Renal pelvis (tissue), 12 donors: ENCODE data around the gene TEDC1. TPM values are rescaled to one million over a fixed set of nuclear protein-coding genes. Genes with fewer than 3 reads are reported as not detected.

Source experiments
- DNase-seq: peaks from one replicate; pipeline ENCODE4 v3.0.0-alpha.2; 2013
- long read RNA-seq, 16 experiments: transcript quantifications; one replicate each; lab custom pipeline, GENCODE V29; 2026
- polyA plus RNA-seq, 3 donors: library from polyadenylated mRNA; unstranded; fragments of 120-200 nt; gene quantifications; one replicate each; pipeline ENCODE4 v1.2.1, GENCODE V29; 2013; ENCODE audit not compliant: insufficient read length in 3 of 3

Gene TEDC1, protein sequence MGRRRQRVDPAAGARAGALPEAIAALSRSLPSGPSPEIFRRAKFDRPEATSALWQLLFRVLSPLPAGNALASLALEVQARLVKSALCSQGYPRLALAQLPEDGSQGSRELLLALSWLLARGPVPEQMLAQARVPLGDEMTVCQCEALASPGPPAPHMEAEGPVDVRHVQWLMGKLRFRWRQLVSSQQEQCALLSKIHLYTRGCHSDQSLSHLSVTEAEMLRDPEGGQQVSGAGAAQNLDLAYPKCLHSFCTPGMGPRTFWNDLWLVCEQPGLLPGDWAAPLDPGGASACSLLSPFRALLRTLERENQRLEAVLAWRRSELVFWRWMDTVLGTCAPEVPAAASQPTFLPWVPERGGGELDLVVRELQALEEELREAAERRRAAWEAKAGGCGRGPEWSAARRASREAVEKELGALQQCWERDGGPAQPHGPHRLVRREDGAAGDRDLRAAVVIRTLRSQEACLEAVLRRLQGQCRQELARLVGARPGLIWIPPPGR
- polyA plus RNA-seq = 10 to 100 TPM; 10.9 to 13.7 (median 11.1) TPM
- long read RNA-seq, donor 1, partial matches to known transcripts = 12 of 17 reads
- long read RNA-seq, donor 1, other reads (novel, unspliced or antisense) = 0 of 17 reads
- long read RNA-seq, donor 2, partial matches to known transcripts = 0 of 3 reads
- long read RNA-seq, donor 2, other reads (novel, unspliced or antisense) = 0 of 3 reads
- long read RNA-seq, donor 3, partial matches to known transcripts = 0 of 2 reads
- long read RNA-seq, donor 3, other reads (novel, unspliced or antisense) = 0 of 2 reads
- long read RNA-seq, donor 4, full-length matches to known transcripts = 9 of 9 reads
- long read RNA-seq, donor 4, partial matches to known transcripts = 0 of 9 reads
- long read RNA-seq, donor 4, other reads (novel, unspliced or antisense) = 0 of 9 reads
- long read RNA-seq, donor 5, partial matches to known transcripts = 0 of 2 reads
- long read RNA-seq, donor 5, other reads (novel, unspliced or antisense) = 0 of 2 reads
- long read RNA-seq, donor 6, partial matches to known transcripts = 0 of 1 reads
- long read RNA-seq, donor 6, other reads (novel, unspliced or antisense) = 0 of 1 reads
- long read RNA-seq, donor 7, transcript TEDC1-204 (8 exons, 1,630 nt) = major isoform, 6 of 6 reads
- long read RNA-seq, donor 7, partial matches to known transcripts = 0 of 6 reads
- long read RNA-seq, donor 7, other reads (novel, unspliced or antisense) = 0 of 6 reads
- long read RNA-seq, donor 8, partial matches to known transcripts = 0 of 2 reads
- long read RNA-seq, donor 8, other reads (novel, unspliced or antisense) = 0 of 2 reads
- long read RNA-seq, donor 9, full-length matches to known transcripts = 9 of 9 reads
- long read RNA-seq, donor 9, partial matches to known transcripts = 0 of 9 reads
- long read RNA-seq, donor 9, other reads (novel, unspliced or antisense) = 0 of 9 reads
- long read RNA-seq, donor 10, partial matches to known transcripts = 0 of 6 reads
- long read RNA-seq, donor 10, other reads (novel, unspliced or antisense) = 0 of 6 reads
- long read RNA-seq, donor 11, partial matches to known transcripts = 0 of 2 reads
- long read RNA-seq, donor 11, other reads (novel, unspliced or antisense) = 0 of 2 reads
- long read RNA-seq, donor 12, full-length matches to known transcripts = 5 of 5 reads
- long read RNA-seq, donor 12, partial matches to known transcripts = 0 of 5 reads
- long read RNA-seq, donor 12, other reads (novel, unspliced or antisense) = 0 of 5 reads
- long read RNA-seq, donor 13, partial matches to known transcripts = 0 of 1 reads
- long read RNA-seq, donor 13, other reads (novel, unspliced or antisense) = 0 of 1 reads
- long read RNA-seq, donor 14 = 0 reads
- long read RNA-seq, donor 15 = 0 reads
- long read RNA-seq, donor 16, full-length matches to known transcripts = 2 of 2 reads
- long read RNA-seq, donor 16, partial matches to known transcripts = 0 of 2 reads
- long read RNA-seq, donor 16, other reads (novel, unspliced or antisense) = 0 of 2 reads

- peak; percentile 100 for DNase-seq
These were observed at the start of gene TEDC1 for GRCh38 chr14:105490572-105491365. Gene TEDC1 (plus strand): TSS chr14:105491246. CDS start chr14:105491376, 130 bp downstream.

GRCh38 chr14:105442125-105442524, 48.9 kb upstream of the TEDC1 start:
- no peak for DNase-seq

GRCh38 chr14:105442834-105443233, 48.2 kb upstream of the TEDC1 start:
- no peak for DNase-seq

DNA sequence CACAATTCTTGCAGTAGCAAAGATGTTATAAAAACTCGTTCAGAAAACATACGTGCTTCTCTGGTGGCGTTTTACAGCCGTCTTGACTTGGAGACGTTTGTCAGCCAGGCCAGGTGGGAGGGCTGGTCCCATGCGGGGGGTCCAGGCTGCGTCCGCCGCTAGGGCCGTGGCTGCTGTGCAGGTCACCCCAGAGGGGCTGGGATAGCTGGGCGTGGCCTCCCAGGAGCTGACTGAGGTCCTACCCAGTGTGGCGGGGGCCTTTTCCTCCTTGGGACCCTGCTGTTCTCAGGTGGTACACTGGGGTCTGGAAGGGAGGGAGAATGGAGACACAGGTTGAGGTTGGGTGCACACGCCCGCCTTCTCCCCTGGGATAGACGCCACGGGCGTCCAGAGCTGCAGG, 46.2 kb upstream of the TEDC1 start:
- no peak for DNase-seq

GRCh38 chr14:105445290-105445689, 45.8 kb upstream of the TEDC1 start:
- DNase-seq = no peak

GRCh38 chr14:105445901-105446845, 44.9 kb upstream of the TEDC1 start:
- no peak for DNase-seq

DNA sequence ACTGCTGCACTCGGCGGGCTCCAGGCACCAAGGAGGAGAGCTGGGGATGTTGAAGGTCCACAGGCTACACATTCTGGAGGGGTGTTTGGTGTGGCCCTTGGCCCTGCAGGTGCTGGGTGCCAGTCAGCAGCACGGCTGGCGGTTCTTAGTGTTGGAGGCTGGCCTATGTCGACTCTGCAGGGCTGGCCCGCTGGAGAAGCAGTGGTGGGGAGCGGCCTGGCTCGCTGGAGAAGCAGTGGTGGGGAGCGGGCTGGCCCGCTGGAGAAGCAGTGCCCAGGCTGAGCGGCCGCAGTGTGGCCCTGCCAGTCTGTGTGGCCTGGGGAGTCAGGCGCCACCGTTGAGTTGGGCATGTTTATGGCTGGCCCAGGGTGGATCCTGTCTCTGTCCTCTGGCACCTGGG, 44.1 kb upstream of the TEDC1 start:
- no peak for DNase-seq

DNA sequence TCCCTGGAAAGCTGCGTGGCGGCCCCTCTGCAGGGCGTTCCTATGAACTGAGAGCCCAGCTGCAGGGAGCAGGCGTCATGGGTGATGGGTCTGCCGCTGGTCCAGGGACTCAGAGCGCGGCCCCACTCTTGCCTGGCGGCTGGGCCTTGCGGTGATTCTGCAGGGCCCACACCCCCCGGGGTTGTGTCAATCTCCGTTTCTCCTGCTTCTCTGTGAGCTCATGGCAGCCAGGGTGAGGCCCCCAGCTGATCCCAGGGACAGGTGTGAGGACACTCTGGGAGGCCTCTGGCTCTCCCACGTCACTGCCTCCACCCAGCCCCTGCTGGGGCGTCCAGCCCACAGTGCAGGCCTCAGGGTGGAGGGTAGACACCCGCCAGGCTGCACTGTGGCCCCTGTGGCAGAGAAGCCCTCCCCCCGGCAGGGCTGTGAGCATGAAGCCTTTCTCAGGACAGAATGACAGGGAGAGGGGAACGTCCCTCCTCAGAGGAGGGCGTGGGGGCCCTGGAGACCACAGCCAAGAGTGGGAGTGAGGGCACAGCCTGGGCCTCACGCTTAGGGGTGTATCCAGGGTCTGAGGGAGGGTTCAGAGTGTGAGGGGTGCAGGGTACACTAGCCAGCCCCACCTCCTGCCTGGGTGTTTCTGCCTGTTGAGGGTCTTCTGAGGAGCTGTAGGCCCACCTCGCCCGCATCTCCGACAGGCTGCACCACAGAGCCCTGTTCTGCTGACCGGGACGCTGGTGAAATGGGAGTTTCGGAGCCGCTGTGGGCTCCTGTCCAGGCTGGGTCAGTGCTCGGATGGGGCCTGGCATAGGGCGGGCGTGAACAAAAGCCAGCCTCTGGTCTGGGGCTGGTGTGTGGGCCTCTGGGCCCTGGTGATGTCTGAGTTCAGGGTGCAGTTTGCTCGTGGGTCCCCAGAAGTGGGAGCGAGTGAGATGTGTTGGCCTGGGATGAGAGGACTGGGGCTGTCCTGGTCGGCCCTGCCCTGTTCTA, 43.1 kb upstream of the TEDC1 start:
- no peak for DNase-seq

GRCh38 chr14:105448706-105449111, 42.3 kb upstream of the TEDC1 start:
- peak; percentile 48 for DNase-seq

- no peak for DNase-seq
These were observed 41.5 kb upstream of the TEDC1 start for GRCh38 chr14:105449276-105450122.

DNA sequence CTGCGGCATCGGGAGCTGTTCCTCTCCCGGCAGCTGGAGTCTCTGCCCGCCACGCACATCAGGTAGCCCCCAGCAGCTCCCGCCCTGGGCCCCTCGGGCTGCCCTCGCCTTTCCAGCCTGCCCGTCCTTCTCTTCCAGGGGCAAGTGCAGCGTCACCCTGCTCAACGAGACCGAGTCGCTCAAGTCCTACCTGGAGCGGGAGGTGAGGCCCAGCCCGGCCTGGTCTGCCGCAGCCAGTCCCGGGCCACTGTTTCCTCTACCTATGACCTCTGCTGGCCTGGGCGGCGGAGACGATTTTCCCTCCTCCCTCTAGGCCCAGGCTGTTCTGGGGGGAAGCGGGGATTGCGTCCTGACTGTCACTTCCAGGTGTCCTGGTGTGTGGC, 40.9 kb upstream of the TEDC1 start:
- no peak for DNase-seq

GRCh38 chr14:105450864-105451720, 40.0 kb upstream of the TEDC1 start:
- no peak for DNase-seq

- DNase-seq = no peak
These were observed 38.1 kb upstream of the TEDC1 start for GRCh38 chr14:105452963-105453362.

GRCh38 chr14:105453847-105454246, 37.2 kb upstream of the TEDC1 start:
- DNase-seq = no peak

DNA sequence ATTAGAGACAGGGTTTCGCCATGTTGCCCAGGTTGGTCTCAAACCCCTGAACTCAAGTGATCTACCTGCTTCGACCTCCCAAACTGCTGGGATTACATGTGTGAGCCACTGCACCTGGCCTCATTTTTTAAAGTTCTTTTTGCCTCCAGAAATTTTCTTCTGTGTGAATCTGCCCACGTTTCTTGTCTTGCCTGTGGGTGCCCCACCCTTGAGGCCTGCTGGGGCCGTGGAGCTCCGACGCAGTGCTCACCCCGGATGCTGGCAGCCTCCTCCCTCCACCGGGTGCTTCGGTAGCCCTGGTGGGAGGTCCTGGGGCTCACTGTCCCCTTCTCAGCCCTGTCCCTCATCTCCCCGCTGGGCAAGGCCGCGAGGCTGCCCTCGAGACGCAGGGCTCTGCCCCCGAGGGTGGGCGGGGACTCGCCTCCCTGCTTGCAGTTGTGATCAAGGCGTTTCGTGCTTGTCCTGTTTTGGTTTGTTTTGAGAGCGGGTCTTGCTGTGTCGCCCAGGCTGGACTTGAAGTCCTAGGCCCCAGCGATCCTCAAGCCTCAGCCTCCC, 35.9 kb upstream of the TEDC1 start:
- no peak for DNase-seq
